Activated naive CD8-positive, alpha-beta T cell treated with anti-CD3 and anti-CD28 coated beads, Interleukin-2, amount 10 ng/mL, durations not matched to agents 7 days and 5 days (primary cell): Measurements from ENCODE around the gene POLL. TPM values are rescaled to one million over a fixed set of nuclear protein-coding genes. Genes with fewer than 3 reads are reported as not detected.

Experiments
- ATAC-seq: fragments of 150-1000 bp; cut with Tn5 transposase; one replicate; pipeline ENCODE4 v1.10.0; 2021; ENCODE audit warnings: low read depth, moderate library complexity
- POLR2A ChIA-PET: fragments of 350-600 bp; sonication (Branson Sonifier 250); formaldehyde crosslinking; loops from one replicate; lab custom pipeline; 2021; ENCODE audit warnings: antibody characterized with exemption; lab: Charles Lee
- DNase-seq: peaks from one replicate; pipeline ENCODE4 v3.0.0; 2021
- H3K27ac Mint-ChIP-seq: one replicate; pipeline ENCODE4 v1.8.0; 2022; ENCODE audit warnings: mild to moderate bottlenecking, mixed read lengths
- H3K27me3 Mint-ChIP-seq: one replicate; pipeline ENCODE4 v1.8.0; 2022; ENCODE audit warnings: mild to moderate bottlenecking, moderate library complexity, mixed read lengths
- H3K36me3 Mint-ChIP-seq: one replicate; pipeline ENCODE4 v1.8.0; 2021; ENCODE audit warnings: mild to moderate bottlenecking, mixed read lengths
- H3K4me1 Mint-ChIP-seq: one replicate; pipeline ENCODE4 v1.8.0; 2021; ENCODE audit warnings: mixed read lengths
- H3K4me3 Mint-ChIP-seq: one replicate; pipeline ENCODE4 v1.8.0; 2022; ENCODE audit warnings: mild to moderate bottlenecking, moderate library complexity, mixed read lengths
- H3K9me3 Mint-ChIP-seq: one replicate; pipeline ENCODE4 v1.8.0; 2021; ENCODE audit warnings: mixed read lengths
- microRNA-seq: library from miRNA; unstranded; fragments of <30 nt; microRNA quantifications from one replicate; pipeline ENCODE4 v1.2.0, GENCODE V29; 2022
- total RNA-seq, 2 experiments: library from RNA; stranded (reverse); gene quantifications; one replicate each; pipeline ENCODE4 v1.2.3, GENCODE V29; 2021

Gene POLL
- total RNA-seq, 2 experiments from 2014 or later: 34.9 to 37.7 TPM

DNA sequence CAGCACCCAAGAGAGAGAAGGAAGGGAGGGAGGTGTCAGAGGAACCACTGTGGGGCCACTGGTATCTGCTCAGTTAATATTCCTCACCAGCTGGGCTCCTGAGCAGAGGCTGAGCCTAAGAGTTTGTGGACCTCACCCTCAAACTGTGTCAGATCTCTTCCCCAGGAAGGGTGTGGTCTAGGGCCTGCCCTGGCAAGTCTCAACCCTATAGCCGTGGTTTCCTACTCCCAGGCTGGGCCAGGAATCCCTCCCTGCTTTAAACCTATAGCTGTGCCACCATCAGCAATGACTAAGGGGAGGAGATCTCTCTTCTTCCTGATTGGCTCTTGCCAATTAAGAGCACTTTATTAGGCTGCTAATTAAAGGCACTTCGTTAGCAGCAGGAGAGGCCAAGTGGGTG lies 29.9 kb downstream of the POLL start:
- ATAC-seq (peak; percentile 79), DNase-seq (no peak)
- no peaks in the 10 kb centered on the region for H3K36me3 Mint-ChIP-seq
- no peaks in the 10 kb centered on the region for H3K9me3 Mint-ChIP-seq
- H3K27ac Mint-ChIP-seq: peak overlapping the region; percentile 58
- no peaks in the 10 kb centered on the region for H3K27me3 Mint-ChIP-seq
- H3K4me3 Mint-ChIP-seq: no peak overlapping the region
- POLR2A ChIA-PET: interaction anchor here (1.3 kb wide), 1 partner anchor 12 kb away, joined by 4 read pairs; no protein-coding TSS in a partner anchor
- peaks cover 18% of the 10 kb centered on the region for H3K4me1 Mint-ChIP-seq

DNA sequence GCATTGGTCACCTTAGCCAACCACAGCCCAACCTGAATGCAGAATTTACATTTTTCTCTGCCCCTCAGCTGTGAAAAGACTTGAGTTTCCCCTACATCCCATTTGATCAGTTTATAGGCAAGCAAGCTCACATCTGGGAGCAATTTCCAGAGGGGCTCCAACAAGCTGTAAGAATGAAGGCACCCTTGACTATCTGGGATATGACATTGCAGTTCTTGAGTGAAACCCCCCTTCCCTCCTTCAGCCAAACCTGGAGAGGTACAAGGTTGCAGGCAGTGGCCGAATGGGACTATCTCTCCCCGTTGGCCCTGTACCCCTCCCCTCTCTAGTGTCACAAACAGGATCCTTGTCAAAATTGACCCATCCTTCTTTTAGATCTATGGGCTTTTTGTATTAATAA lies 30.5 kb downstream of the POLL start:
- peaks cover 18% of the 10 kb centered on the region for H3K4me1 Mint-ChIP-seq
- H3K36me3 Mint-ChIP-seq: no peaks in the 10 kb centered on the region
- no peaks in the 10 kb centered on the region for H3K27me3 Mint-ChIP-seq
- POLR2A ChIA-PET: no interaction called here
- H3K9me3 Mint-ChIP-seq: no peaks in the 10 kb centered on the region
- H3K4me3 Mint-ChIP-seq: no peak overlapping the region
- ATAC-seq (no peak), DNase-seq (no peak)
- peak overlapping the region; percentile 19 for H3K27ac Mint-ChIP-seq

DNA sequence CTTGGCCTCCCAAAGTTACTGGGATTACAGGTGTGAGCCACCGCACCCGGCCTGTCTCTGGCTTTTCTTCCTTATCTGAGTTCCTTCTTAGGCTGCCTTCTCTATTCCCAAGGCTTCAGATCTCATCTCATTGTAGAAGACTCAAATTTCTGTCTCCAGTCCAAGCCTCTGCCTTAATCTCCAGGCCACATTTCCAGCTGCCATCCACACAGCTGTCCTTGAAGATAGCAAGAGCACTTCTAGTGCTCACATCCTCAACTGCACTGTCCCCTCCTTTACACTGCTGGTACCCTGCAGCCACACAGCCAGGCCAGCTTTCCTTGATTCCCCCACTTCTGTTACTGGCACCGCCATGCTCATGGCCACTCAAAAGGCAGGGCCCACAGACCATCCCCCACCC lies 35.6 kb downstream of the POLL start:
- ATAC-seq (no peak), DNase-seq (no peak)
- H3K4me3 Mint-ChIP-seq: no peak overlapping the region
- H3K9me3 Mint-ChIP-seq: no peaks in the 10 kb centered on the region
- peaks cover 2% of the 10 kb centered on the region for H3K36me3 Mint-ChIP-seq
- POLR2A ChIA-PET: no interaction called here
- H3K27ac Mint-ChIP-seq: no peak overlapping the region
- H3K27me3 Mint-ChIP-seq: no peaks in the 10 kb centered on the region
- no peaks in the 10 kb centered on the region for H3K4me1 Mint-ChIP-seq

DNA sequence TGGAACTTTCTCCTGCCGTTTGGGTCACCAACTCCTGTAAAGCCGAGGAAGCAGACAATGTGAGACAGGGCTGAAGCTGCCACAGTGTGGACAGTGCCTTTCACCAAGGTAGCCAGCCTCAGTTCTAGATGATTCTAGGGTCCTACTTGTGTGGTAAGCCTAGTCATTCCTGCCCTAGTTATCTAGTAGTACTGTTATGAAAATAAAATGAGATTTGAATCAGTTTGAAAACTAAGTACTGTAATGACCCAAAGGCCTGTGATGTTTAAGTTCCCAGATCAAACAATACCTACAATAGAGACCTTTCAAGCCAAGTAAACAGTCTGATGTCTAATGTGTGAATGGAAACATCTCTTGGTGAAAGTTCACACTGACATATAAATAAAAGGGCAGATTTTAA lies 37.1 kb downstream of the POLL start:
- Mint-ChIP-seq H3K27me3 (no peaks in the 10 kb centered on the region), H3K4me1 (no peaks in the 10 kb centered on the region), H3K4me3 (no peak overlapping the region), H3K36me3 (peaks cover 5% of the 10 kb centered on the region), H3K9me3 (no peaks in the 10 kb centered on the region), H3K27ac (no peak overlapping the region)
- ATAC-seq (no peak), DNase-seq (no peak)
- POLR2A ChIA-PET: no interaction called here

DNA sequence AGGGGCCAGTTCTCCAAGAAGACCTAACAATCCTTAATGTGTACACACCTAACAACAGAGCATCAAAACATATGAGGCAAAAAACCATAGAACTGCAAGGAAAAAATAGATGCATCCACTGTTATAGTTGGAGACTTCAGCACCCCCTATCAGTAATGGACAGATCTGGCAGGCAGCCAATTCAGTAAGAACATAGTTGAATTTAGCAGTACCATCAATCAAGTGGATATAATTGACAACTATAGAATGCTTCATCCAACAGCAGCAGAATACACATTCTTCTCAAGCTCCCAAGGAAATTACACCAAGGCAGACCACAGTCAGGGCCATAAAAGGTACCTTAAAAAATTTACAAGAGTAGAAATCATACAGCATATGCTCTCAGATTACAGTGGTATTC lies 42.2 kb downstream of the POLL start:
- no peak overlapping the region for H3K4me3 Mint-ChIP-seq
- no peaks in the 10 kb centered on the region for H3K4me1 Mint-ChIP-seq
- H3K36me3 Mint-ChIP-seq: peaks cover 6% of the 10 kb centered on the region
- DNase-seq: no peak
- H3K9me3 Mint-ChIP-seq: no peaks in the 10 kb centered on the region
- POLR2A ChIA-PET: no interaction called here
- no peaks in the 10 kb centered on the region for H3K27me3 Mint-ChIP-seq
- no peak overlapping the region for H3K27ac Mint-ChIP-seq
- ATAC-seq: no peak

DNA sequence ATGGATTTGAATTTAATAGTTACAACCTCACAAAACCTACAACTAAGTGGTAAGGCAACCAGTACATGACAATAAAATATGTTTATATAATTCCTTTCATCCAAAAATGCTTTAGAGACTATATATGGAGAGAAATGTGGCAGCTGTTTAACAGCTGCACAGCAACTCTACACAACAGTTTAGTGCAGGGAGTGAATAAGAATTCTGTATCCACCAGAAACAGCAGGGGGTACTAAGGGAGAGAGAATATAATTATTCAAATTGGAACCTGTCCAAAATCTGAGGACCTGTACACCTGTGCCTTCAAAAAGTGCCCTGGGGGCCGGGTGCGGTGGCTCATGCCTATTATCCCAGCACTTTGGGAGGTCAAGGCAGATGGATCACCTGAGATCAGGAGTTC lies 49.6 kb downstream of the POLL start:
- Mint-ChIP-seq H3K4me3 (no peak overlapping the region), H3K36me3 (peaks cover 4% of the 10 kb centered on the region), H3K4me1 (no peaks in the 10 kb centered on the region), H3K9me3 (no peaks in the 10 kb centered on the region), H3K27ac (no peak overlapping the region), H3K27me3 (no peaks in the 10 kb centered on the region)
- POLR2A ChIA-PET: no interaction called here
- ATAC-seq (no peak), DNase-seq (no peak)

DNA sequence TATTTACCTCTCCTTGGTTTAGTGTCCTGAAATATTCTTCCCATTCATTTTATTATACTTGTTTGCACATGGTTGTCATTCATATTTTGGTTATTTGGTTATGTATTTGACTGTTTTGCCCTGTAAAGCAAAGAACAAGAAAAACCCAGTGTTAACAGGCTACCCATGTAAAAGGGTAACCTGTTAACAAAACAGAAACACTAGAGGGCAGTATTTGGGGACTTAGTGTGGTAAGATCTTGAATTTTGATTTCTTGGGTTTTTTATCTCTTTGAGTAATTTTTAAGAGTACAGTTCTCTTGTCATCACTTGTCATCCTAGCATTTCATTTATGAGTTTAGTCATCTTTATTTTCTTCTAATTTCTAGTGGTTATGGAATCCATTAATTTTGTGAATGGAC lies 51.3 kb downstream of the POLL start:
- H3K4me1 Mint-ChIP-seq: no peaks in the 10 kb centered on the region
- H3K27me3 Mint-ChIP-seq: no peaks in the 10 kb centered on the region
- H3K27ac Mint-ChIP-seq: no peak overlapping the region
- H3K9me3 Mint-ChIP-seq: no peaks in the 10 kb centered on the region
- ATAC-seq: no peak
- no peak overlapping the region for H3K4me3 Mint-ChIP-seq
- no peak for DNase-seq
- POLR2A ChIA-PET: no interaction called here
- peaks cover 4% of the 10 kb centered on the region for H3K36me3 Mint-ChIP-seq

DNA sequence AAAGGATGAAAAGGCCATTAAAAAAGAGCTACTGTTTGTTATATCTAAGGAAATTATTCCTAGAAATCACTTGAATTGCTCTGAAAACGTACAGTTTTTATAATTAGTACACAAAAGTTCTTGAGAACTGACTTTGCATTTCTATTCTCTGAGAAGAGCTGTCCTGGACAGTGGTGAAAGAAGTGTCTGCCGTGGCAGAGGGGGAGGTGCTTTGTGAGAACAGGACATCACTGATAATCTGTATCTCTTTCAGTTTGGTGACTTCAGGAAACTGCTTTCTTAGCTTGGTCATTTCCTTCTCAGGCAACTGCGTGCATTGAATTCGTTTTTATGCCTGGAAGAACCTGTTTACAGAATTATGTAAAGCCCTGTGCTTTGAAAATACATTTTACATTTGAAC lies 52.1 kb downstream of the POLL start:
- H3K27ac Mint-ChIP-seq: no peak overlapping the region
- POLR2A ChIA-PET: no interaction called here
- no peaks in the 10 kb centered on the region for H3K9me3 Mint-ChIP-seq
- ATAC-seq (no peak), DNase-seq (no peak)
- H3K4me3 Mint-ChIP-seq: no peak overlapping the region
- no peaks in the 10 kb centered on the region for H3K4me1 Mint-ChIP-seq
- no peaks in the 10 kb centered on the region for H3K27me3 Mint-ChIP-seq
- H3K36me3 Mint-ChIP-seq: peaks cover 4% of the 10 kb centered on the region

DNA sequence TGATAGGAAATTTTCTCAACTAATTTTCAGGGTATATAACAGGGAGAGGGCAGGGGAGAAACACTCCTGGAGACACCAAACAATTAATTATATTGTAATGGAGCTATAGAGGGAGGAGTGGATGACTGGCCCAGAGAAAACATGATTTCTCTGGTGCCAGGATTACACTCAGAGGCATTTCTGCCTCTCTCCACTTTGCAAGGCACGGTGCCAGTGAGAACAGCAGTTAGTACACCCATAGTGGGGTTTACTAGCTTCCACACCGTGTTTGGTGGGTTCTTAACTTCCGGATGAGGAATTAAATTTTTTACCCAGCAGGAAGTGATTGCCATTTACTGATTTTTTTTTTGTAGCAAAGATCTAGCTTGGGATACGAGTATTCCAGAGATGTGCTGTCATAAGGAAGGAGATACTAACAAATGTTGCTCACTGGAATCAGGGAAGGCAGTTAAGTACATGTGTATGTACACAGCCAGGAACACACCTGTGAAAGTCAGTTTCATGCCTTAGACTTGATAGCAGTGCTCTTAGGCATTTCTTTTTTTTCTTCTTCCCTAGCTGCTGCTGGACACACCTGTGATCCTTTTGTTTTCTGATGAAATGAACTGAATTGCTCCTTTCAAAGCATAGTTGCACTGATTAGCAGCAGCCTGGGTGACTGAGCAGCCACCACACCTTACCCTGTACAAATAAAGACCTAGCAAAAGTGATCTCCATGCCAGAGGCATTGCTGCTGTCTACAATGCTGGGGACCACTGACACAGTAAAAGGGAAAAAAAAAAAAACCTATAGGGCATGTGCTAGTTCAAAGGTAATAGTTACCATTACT lies 58.1 kb downstream of the POLL start:
- POLR2A ChIA-PET: no interaction called here
- H3K36me3 Mint-ChIP-seq: peaks cover 1% of the 10 kb centered on the region
- H3K4me1 Mint-ChIP-seq: no peaks in the 10 kb centered on the region
- no peaks in the 10 kb centered on the region for H3K9me3 Mint-ChIP-seq
- H3K27ac Mint-ChIP-seq: no peak overlapping the region
- DNase-seq: no peak
- no peak for ATAC-seq
- H3K4me3 Mint-ChIP-seq: no peak overlapping the region
- no peaks in the 10 kb centered on the region for H3K27me3 Mint-ChIP-seq

DNA sequence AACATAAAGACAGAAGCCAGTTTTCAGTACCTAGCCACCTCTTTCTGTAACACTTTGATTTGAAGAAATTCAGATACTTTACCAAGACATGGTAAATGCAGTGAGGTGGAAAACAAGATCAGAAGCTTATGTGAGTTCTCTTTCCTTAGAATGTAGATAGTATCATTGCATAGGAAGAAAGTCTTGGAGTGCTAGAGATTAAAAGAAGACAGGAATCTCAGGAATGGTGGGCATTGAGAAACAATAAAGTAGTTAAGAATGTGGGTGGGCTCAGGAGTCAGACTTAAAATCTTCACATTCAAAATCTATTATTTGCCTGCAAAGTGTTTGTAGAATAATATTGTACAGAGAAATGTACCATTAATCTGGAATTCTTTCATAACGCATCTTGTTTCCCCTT lies 58.9 kb downstream of the POLL start:
- no peak for DNase-seq
- no peak for ATAC-seq
- no peaks in the 10 kb centered on the region for H3K27me3 Mint-ChIP-seq
- POLR2A ChIA-PET: no interaction called here
- no peak overlapping the region for H3K27ac Mint-ChIP-seq
- no peaks in the 10 kb centered on the region for H3K4me1 Mint-ChIP-seq
- no peaks in the 10 kb centered on the region for H3K36me3 Mint-ChIP-seq
- no peaks in the 10 kb centered on the region for H3K9me3 Mint-ChIP-seq
- H3K4me3 Mint-ChIP-seq: no peak overlapping the region

Small RNA genes lying within 50 kb of the gene (microRNA-seq; reads per million reads assigned to microRNA genes)
- not detected for gene MIR3158-1
- not detected for gene MIR3158-2

Other genes with a start within 250 kb of the POLL start
- 10 to 100 TPM; 13.5 to 15.2 TPM for gene BTRC, start 234.1 kb downstream of the POLL start, total RNA-seq
- gene DPCD, start 64 bp upstream of the POLL start, total RNA-seq: 1 to 10 TPM; 4.0 to 5.5 TPM
- gene FBXW4, start 106.9 kb upstream of the POLL start, total RNA-seq: 10 to 100 TPM; 58.9 to 65.7 TPM
- gene FGF8, start 187.9 kb upstream of the POLL start, total RNA-seq: not detected
- gene NPM3, start 195.2 kb upstream of the POLL start, total RNA-seq: 10 to 100 TPM; 29.2 to 30.5 TPM
- gene OGA, start 230.2 kb upstream of the POLL start, total RNA-seq: 100 to 1,000 TPM; 207 to 212 TPM